NOMO-1 treated with dmso at 0.1 percent for 144 hours (cell line): ENCODE measurements around the gene FBN2.

ENCODE experiments used
- DNase-seq: peaks from one replicate; lab custom pipeline; 2025; ENCODE audit not compliant: unreplicated experiment; lab: John Stamatoyannopoulos, UW

The FBN2 gene

GRCh38 chr5:128378196-128378595, 159.8 kb downstream of the FBN2 start:
- DNase-seq, result no peak

GRCh38 chr5:128376577-128376976, 161.5 kb downstream of the FBN2 start:
- no peak for DNase-seq

GRCh38 chr5:128366147-128366546, 171.9 kb downstream of the FBN2 start:
- no peak for DNase-seq

- DNase-seq, result no peak
Observed at GRCh38 chr5:128362370-128362769, 175.7 kb downstream of the FBN2 start.

- no peak for DNase-seq
Observed at GRCh38 chr5:128358826-128359225, 179.2 kb downstream of the FBN2 start.

- DNase-seq, result no peak
Observed at GRCh38 chr5:128357226-128357625, 180.8 kb downstream of the FBN2 start.

- DNase-seq, result no peak
Observed at GRCh38 chr5:128355961-128356360, 182.1 kb downstream of the FBN2 start.

- no peak for DNase-seq
Observed at GRCh38 chr5:128353441-128354107, 184.5 kb downstream of the FBN2 start.

GRCh38 chr5:128350705-128351104, 187.3 kb downstream of the FBN2 start:
- DNase-seq, result no peak

- no peak for DNase-seq
Observed at GRCh38 chr5:128349044-128349858, 188.8 kb downstream of the FBN2 start.

GRCh38 chr5:128346038-128346437, 192.0 kb downstream of the FBN2 start:
- no peak for DNase-seq

GRCh38 chr5:128345247-128345646, 192.8 kb downstream of the FBN2 start:
- DNase-seq, result no peak

- DNase-seq, result no peak
Observed at GRCh38 chr5:128343168-128343567, 194.9 kb downstream of the FBN2 start.

GRCh38 chr5:128341056-128341455, 197.0 kb downstream of the FBN2 start:
- DNase-seq, result peak; percentile 34

- no peak for DNase-seq
Observed at GRCh38 chr5:128340648-128341047, 197.4 kb downstream of the FBN2 start.

GRCh38 chr5:128339585-128339984, 198.5 kb downstream of the FBN2 start:
- no peak for DNase-seq

GRCh38 chr5:128338649-128339048, 199.4 kb downstream of the FBN2 start:
- no peak for DNase-seq

- no peak for DNase-seq
Observed at GRCh38 chr5:128335339-128335738, 202.7 kb downstream of the FBN2 start.

- no peak for DNase-seq
Observed at GRCh38 chr5:128334010-128334716, 203.9 kb downstream of the FBN2 start.

GRCh38 chr5:128331261-128331660, 206.8 kb downstream of the FBN2 start:
- no peak for DNase-seq

GRCh38 chr5:128329386-128329939, 208.6 kb downstream of the FBN2 start:
- no peak for DNase-seq

GRCh38 chr5:128328446-128328845, 209.6 kb downstream of the FBN2 start:
- DNase-seq, result no peak
